GM12801 (cell line): ENCODE results near the gene ARMCX5.

Source experiments
- CTCF ChIP-seq: IDR thresholded peaks from one replicate; pipeline ENCODE4 v1.5.1; 2011; ENCODE audit warnings: control low read depth; ENCODE audit not compliant: insufficient read length; ENCODE audit errors: extremely low read depth

The ARMCX5 gene

GRCh38 chrX:102599084-102599950 lies at the start of gene ARMCX5:
ARMCX5 (plus strand) TSS chrX:102599515; CDS start chrX:102602142, 2,627 bp downstream.
- no peak for TF ChIP-seq CTCF

- TF ChIP-seq CTCF, result no peak
Measured at GRCh38 chrX:102558607-102559006, 40.7 kb upstream of the ARMCX5 start.

- TF ChIP-seq CTCF, result no peak
Measured at GRCh38 chrX:102560423-102561068, 38.8 kb upstream of the ARMCX5 start.

GRCh38 chrX:102580891-102581290 lies 18.4 kb upstream of the ARMCX5 start:
- no peak for TF ChIP-seq CTCF

- TF ChIP-seq CTCF, result no peak
Measured at GRCh38 chrX:102593367-102593766, 5.9 kb upstream of the ARMCX5 start.

GRCh38 chrX:102599951-102600579 lies 750 bp downstream of the ARMCX5 start:
- TF ChIP-seq CTCF, result no peak

- TF ChIP-seq CTCF, result no peak
Measured at GRCh38 chrX:102604327-102604726, 5.0 kb downstream of the ARMCX5 start.
